Trophoblast cell (in vitro differentiated cells and primary cell): Measurements from ENCODE around the gene UCK1.
A peak's percentile ranks its signal among the peaks of the same experiment; 100 is the strongest.

Experiments
- DNase-seq, 2 donors: peaks; one replicate each; pipeline ENCODE4 v3.0.0-alpha.2; 2016
- H2AFZ ChIP-seq: 2 replicates; pipeline ENCODE4 v1.6.1; 2013; ENCODE audit warnings: low read length, moderate library complexity, mild to moderate bottlenecking; ENCODE audit not compliant: insufficient read depth, poor library complexity
- H2AK5ac ChIP-seq: 2 replicates; pipeline ENCODE4 v1.6.1; 2013; ENCODE audit warnings: mild to moderate bottlenecking, low read length
- H2BK120ac ChIP-seq: 2 replicates; pipeline ENCODE4 v1.6.1; 2013; ENCODE audit warnings: low read length, mild to moderate bottlenecking, moderate library complexity; ENCODE audit not compliant: insufficient read depth, poor library complexity
- H2BK12ac ChIP-seq: 2 replicates; pipeline ENCODE4 v1.6.1; 2013; ENCODE audit warnings: mild to moderate bottlenecking, low read length, moderate library complexity
- H2BK5ac ChIP-seq: 2 replicates; pipeline ENCODE4 v1.6.1; 2013; ENCODE audit warnings: low read length, low read depth, moderate library complexity, mild to moderate bottlenecking; ENCODE audit not compliant: poor library complexity
- H3K14ac ChIP-seq: 2 replicates; pipeline ENCODE4 v1.6.1; 2013; ENCODE audit warnings: mild to moderate bottlenecking, low read length
- H3K18ac ChIP-seq: 2 replicates; pipeline ENCODE4 v1.6.1; 2013; ENCODE audit warnings: mild to moderate bottlenecking, low read length
- H3K23ac ChIP-seq: 2 replicates; pipeline ENCODE4 v1.6.1; 2013; ENCODE audit warnings: low read length
- H3K27ac ChIP-seq: 2 replicates; pipeline ENCODE4 v1.5.1; 2013; ENCODE audit warnings: low read depth, mild to moderate bottlenecking, inconsistent platforms, low read length, moderate library complexity
- H3K27me3 ChIP-seq: 2 replicates; pipeline ENCODE4 v1.6.1; 2013; ENCODE audit warnings: inconsistent platforms, mild to moderate bottlenecking, low read length, moderate library complexity; ENCODE audit not compliant: insufficient read depth
- H3K36me3 ChIP-seq, 2 experiments: 1 replicate in 1 of 2; 2 replicates in 1 of 2; pipeline ENCODE4 v1.6.1; 2013; ENCODE audit warnings: low read length in 2 of 2, mild to moderate bottlenecking in 2 of 2, moderate library complexity in 1 of 2; ENCODE audit not compliant: insufficient read depth in 2 of 2, control insufficient read depth in 1 of 2
- H3K4ac ChIP-seq: 2 replicates; pipeline ENCODE4 v1.6.1; 2013; ENCODE audit warnings: low read depth, mild to moderate bottlenecking, low read length, moderate library complexity
- H3K4me1 ChIP-seq, 2 experiments: 1 replicate in 1 of 2; 2 replicates in 1 of 2; pipeline ENCODE4 v1.6.1; 2013; ENCODE audit warnings: low read length in 2 of 2, mild to moderate bottlenecking in 2 of 2, moderate library complexity in 1 of 2; ENCODE audit not compliant: insufficient read depth in 2 of 2, control insufficient read depth in 1 of 2
- H3K4me2 ChIP-seq: 2 replicates; pipeline ENCODE4 v1.6.1; 2013; ENCODE audit warnings: inconsistent platforms, mild to moderate bottlenecking, low read length, moderate library complexity
- H3K4me3 ChIP-seq: 2 replicates; pipeline ENCODE4 v1.5.1; 2013; ENCODE audit warnings: mild to moderate bottlenecking, low read depth, low read length, inconsistent platforms
- H3K79me1 ChIP-seq: one replicate; pipeline ENCODE4 v1.6.1; 2013; ENCODE audit warnings: low read length
- H3K79me2 ChIP-seq: 2 replicates; pipeline ENCODE4 v1.6.1; 2013; ENCODE audit warnings: low read length, mild to moderate bottlenecking; ENCODE audit not compliant: control insufficient read depth, insufficient read depth, poor library complexity
- H3K9ac ChIP-seq: 2 replicates; pipeline ENCODE4 v1.6.1; 2013; ENCODE audit warnings: mild to moderate bottlenecking, low read length
- H3K9me3 ChIP-seq: 2 replicates; pipeline ENCODE4 v1.6.1; 2013; ENCODE audit warnings: low read depth, mild to moderate bottlenecking, control low read depth, inconsistent platforms, low read length; ENCODE audit not compliant: insufficient read depth
- H4K12ac ChIP-seq: 2 replicates; pipeline ENCODE4 v1.6.1; 2013; ENCODE audit warnings: low read depth, mild to moderate bottlenecking, low read length, moderate library complexity
- H4K8ac ChIP-seq: 2 replicates; pipeline ENCODE4 v1.6.1; 2013; ENCODE audit warnings: low read depth, mild to moderate bottlenecking, low read length, moderate library complexity
- H4K91ac ChIP-seq: one replicate; pipeline ENCODE4 v1.6.1; 2013; ENCODE audit warnings: low read depth, mild to moderate bottlenecking, low read length, moderate library complexity
- WGBS: extraction: QIAGEN DNeasy Blood & Tissue Kit; methylation state at CpG from one replicate; pipeline ENCODE4 v1.1.7; 2013; ENCODE audit warnings: missing lambda C conversion rate; ENCODE audit not compliant: insufficient read length, insufficient coverage; ENCODE audit errors: extremely low coverage; 5-methylcytosine and 5-hydroxymethylcytosine counted together

The UCK1 gene

DNA sequence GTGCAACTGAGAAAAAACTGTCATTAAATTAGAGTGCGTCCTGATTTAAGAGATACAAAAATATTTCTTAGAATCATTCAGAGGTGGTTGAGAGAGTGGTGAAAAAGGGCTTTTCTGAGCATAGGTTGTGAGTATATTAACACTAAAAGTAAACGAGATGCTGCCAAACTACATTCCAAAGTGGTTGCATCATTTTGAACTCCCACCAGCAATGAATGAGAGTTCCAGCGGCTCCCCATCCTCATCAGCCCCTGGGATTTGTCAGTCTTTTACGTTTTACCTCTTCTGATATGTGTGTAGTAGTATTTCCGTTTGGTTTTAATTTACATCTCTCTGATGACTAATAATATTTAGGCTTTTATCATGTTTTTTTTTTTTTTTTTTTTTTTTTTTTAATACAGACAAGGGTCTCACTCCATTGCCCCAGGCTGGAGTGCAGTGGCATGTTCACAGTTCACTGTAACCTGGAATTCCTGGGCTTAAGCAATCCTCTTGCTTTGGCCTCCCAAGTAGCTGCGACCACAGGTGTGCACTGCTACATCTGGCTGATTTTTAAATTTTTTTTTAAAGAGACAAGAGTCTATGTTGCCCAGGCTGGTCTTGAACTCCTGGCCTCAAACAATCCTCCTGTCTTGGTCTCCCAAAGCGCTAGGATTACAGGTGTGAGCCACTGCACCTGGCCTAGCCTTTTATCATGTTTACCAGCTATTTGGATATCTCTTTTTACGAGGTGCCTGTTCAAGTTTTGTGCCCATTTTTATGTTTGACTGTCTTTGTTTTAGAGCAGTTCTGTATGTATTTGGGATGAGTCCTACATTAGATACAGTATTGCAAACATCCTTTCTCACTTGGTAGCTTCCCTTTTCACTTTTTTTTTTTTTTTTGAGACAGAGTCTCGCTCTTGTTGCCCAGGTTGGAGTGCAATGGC lies 31.2 kb upstream of the UCK1 start:
- Histone ChIP-seq H3K27me3 (no peaks in the 10 kb centered on the region), H4K12ac (no peak overlapping the region), H2BK12ac (no peak overlapping the region), H3K4ac (no peak overlapping the region), H3K79me2 (no peaks in the 10 kb centered on the region), H3K9me3 (no peaks in the 10 kb centered on the region), H3K14ac (no peak overlapping the region), H2BK120ac (no peak overlapping the region), H3K18ac (no peak overlapping the region), H3K27ac (peak overlapping the region; percentile 72), H3K4me3 (no peak overlapping the region), H4K8ac (peak overlapping the region; percentile 51), H3K4me2 (peak overlapping the region; percentile 44), H3K36me3 (peaks cover 0 to 2% of the 10 kb centered on the region in 2 experiments), H3K23ac (no peak overlapping the region), H3K4me1 (peaks cover 3% of the 10 kb centered on the region in 2 experiments), H2AFZ (no peak overlapping the region), H4K91ac (no peak overlapping the region), H3K9ac (no peak overlapping the region), H2BK5ac (peak overlapping the region; percentile 78), H3K79me1 (peaks cover 4% of the 10 kb centered on the region), H2AK5ac (no peak overlapping the region)
- no CpG with 5 or more reads among the region's 9 CpGs for WGBS
- DNase-seq: peak; percentile 64 to 91

GRCh38 chr9:131559421-131560000 lies 28.4 kb upstream of the UCK1 start:
- H3K9ac ChIP-seq: no peak overlapping the region
- peak overlapping the region; percentile 4 for H4K91ac ChIP-seq
- H3K4me1 ChIP-seq: peaks cover 3% of the 10 kb centered on the region in 2 experiments
- H2AFZ ChIP-seq: no peak overlapping the region
- no peak overlapping the region for H3K4me3 ChIP-seq
- H2BK12ac ChIP-seq: no peak overlapping the region
- no peak overlapping the region for H3K23ac ChIP-seq
- H2BK5ac ChIP-seq: no peak overlapping the region
- H3K4me2 ChIP-seq: no peak overlapping the region
- DNase-seq: no peak
- H3K79me2 ChIP-seq: no peaks in the 10 kb centered on the region
- peaks cover 7% of the 10 kb centered on the region for H3K27me3 ChIP-seq
- H2AK5ac ChIP-seq: no peak overlapping the region
- H3K14ac ChIP-seq: no peak overlapping the region
- H3K79me1 ChIP-seq: peaks cover 4% of the 10 kb centered on the region
- H4K12ac ChIP-seq: no peak overlapping the region
- no peak overlapping the region for H3K18ac ChIP-seq
- H3K9me3 ChIP-seq: peaks cover 3% of the 10 kb centered on the region
- H2BK120ac ChIP-seq: no peak overlapping the region
- H3K36me3 ChIP-seq: no peaks in the 10 kb centered on the region
- WGBS: no CpG with 5 or more reads among the region's 1 CpG
- H4K8ac ChIP-seq: no peak overlapping the region
- H3K4ac ChIP-seq: no peak overlapping the region
- no peak overlapping the region for H3K27ac ChIP-seq

GRCh38 chr9:131557855-131558548 lies 26.9 kb upstream of the UCK1 start:
- no peak overlapping the region for H4K8ac ChIP-seq
- no peak overlapping the region for H2BK120ac ChIP-seq
- H3K4me3 ChIP-seq: no peak overlapping the region
- no peak overlapping the region for H3K27ac ChIP-seq
- no peaks in the 10 kb centered on the region for H3K79me2 ChIP-seq
- no peak overlapping the region for H2BK5ac ChIP-seq
- no peaks in the 10 kb centered on the region for H3K36me3 ChIP-seq
- no peak for DNase-seq
- H3K9me3 ChIP-seq: peaks cover 9% of the 10 kb centered on the region
- H2AFZ ChIP-seq: no peak overlapping the region
- H3K23ac ChIP-seq: no peak overlapping the region
- no peak overlapping the region for H3K4me2 ChIP-seq
- H3K9ac ChIP-seq: no peak overlapping the region
- H2BK12ac ChIP-seq: no peak overlapping the region
- H3K4me1 ChIP-seq: peaks cover 3% of the 10 kb centered on the region in 2 experiments
- no peak overlapping the region for H3K4ac ChIP-seq
- WGBS: no CpG with 5 or more reads among the region's 25 CpGs
- no peak overlapping the region for H2AK5ac ChIP-seq
- no peak overlapping the region for H4K91ac ChIP-seq
- no peak overlapping the region for H3K18ac ChIP-seq
- peaks cover 10% of the 10 kb centered on the region for H3K27me3 ChIP-seq
- H3K14ac ChIP-seq: no peak overlapping the region
- H4K12ac ChIP-seq: no peak overlapping the region
- peaks cover 4% of the 10 kb centered on the region for H3K79me1 ChIP-seq

DNA sequence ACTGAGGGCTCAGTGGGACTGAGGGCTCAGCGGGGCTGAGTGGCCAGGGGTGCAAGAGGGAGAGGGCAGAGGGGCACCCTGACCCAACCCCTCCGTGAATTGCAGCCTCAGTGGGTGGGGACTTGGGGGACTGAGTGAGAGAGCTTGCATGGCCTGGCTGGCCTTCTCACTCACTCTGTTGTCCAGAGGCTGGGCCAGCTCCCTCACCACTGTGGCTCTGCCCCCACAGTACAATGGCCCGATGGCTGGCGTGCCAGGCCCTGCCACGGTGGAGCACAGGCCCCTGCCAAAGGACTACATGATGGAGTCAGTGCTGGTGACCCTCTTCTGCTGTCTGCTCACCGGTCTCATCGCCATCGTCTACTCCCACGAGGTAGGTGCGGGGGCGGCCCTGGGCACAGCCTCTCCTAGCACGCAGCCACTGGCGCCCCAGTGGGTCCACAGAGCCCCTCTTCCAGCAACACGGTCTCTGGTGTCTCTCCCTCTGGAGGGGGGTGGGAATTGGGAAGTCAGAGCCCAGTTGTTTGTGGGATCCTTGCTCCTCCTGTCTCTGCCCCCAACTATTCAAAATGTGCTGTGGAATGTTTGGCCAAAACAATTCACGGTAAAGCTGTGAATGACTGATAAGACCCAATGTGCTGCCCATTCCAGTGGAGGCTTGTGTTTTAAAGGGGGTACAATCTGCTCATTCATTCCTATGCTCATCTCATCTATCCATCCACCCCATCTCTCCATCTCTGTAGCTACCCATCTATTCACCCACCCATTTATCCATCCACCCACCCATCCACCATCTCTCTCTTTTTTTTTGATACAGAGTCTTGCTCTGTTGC lies 25.0 kb upstream of the UCK1 start:
- H3K14ac ChIP-seq: no peak overlapping the region
- H3K27me3 ChIP-seq: peaks cover 10% of the 10 kb centered on the region
- H3K27ac ChIP-seq: no peak overlapping the region
- H3K23ac ChIP-seq: no peak overlapping the region
- peak overlapping the region; percentile 48 for H3K4me3 ChIP-seq
- H3K4me2 ChIP-seq: no peak overlapping the region
- H3K9ac ChIP-seq: no peak overlapping the region
- H3K36me3 ChIP-seq: no peaks in the 10 kb centered on the region
- no peak overlapping the region for H2BK12ac ChIP-seq
- peaks cover 9% of the 10 kb centered on the region for H3K9me3 ChIP-seq
- H2BK5ac ChIP-seq: no peak overlapping the region
- no peaks in the 10 kb centered on the region for H3K79me2 ChIP-seq
- no peak overlapping the region for H4K8ac ChIP-seq
- H3K4me1 ChIP-seq: peaks cover 0 to 3% of the 10 kb centered on the region in 2 experiments
- no peak overlapping the region for H4K91ac ChIP-seq
- no peak overlapping the region for H3K4ac ChIP-seq
- WGBS: no CpG with 5 or more reads among the region's 15 CpGs
- H3K18ac ChIP-seq: no peak overlapping the region
- DNase-seq: no peak
- no peak overlapping the region for H2AK5ac ChIP-seq
- no peak overlapping the region for H2AFZ ChIP-seq
- no peaks in the 10 kb centered on the region for H3K79me1 ChIP-seq
- no peak overlapping the region for H4K12ac ChIP-seq
- no peak overlapping the region for H2BK120ac ChIP-seq
